Endothelial cell (in vitro differentiated cells): Measurements from ENCODE around the gene ARL14EPL. TPM values are rescaled to one million over a fixed set of nuclear protein-coding genes. Genes with fewer than 3 reads are reported as not detected.
"Not testable (repeated sequence)": the region's sequence is repeated elsewhere in the genome, so short reads cannot be mapped to it uniquely, and the experiment has no call there.

Experiments
- DNase-seq: peaks from one replicate; pipeline ENCODE4 v3.0.0; 2021; ENCODE audit warnings: low spot score
- H3K27ac Mint-ChIP-seq: one replicate; pipeline ENCODE4 v1.8.0; 2021; ENCODE audit warnings: mixed read lengths, inconsistent platforms; ENCODE audit not compliant: unreplicated experiment
- H3K27me3 Mint-ChIP-seq: one replicate; pipeline ENCODE4 v1.8.0; 2021; ENCODE audit warnings: mild to moderate bottlenecking, moderate library complexity, mixed read lengths, inconsistent platforms; ENCODE audit not compliant: unreplicated experiment
- H3K36me3 Mint-ChIP-seq: one replicate; pipeline ENCODE4 v1.8.0; 2021; ENCODE audit warnings: mild to moderate bottlenecking, low read depth, mixed read lengths, inconsistent platforms; ENCODE audit not compliant: unreplicated experiment
- H3K4me1 Mint-ChIP-seq: one replicate; pipeline ENCODE4 v1.8.0; 2021; ENCODE audit warnings: mild to moderate bottlenecking, mixed read lengths, inconsistent platforms; ENCODE audit not compliant: unreplicated experiment
- H3K4me3 Mint-ChIP-seq: one replicate; pipeline ENCODE4 v1.8.0; 2021; ENCODE audit warnings: mild to moderate bottlenecking, mixed read lengths, inconsistent platforms; ENCODE audit not compliant: unreplicated experiment
- H3K9me3 Mint-ChIP-seq: one replicate; pipeline ENCODE4 v1.8.0; 2021; ENCODE audit warnings: mixed read lengths, inconsistent platforms; ENCODE audit not compliant: unreplicated experiment
- CTCF ChIP-seq: fragments of 200-600 bp; sonication (generic); IDR thresholded peaks from one replicate; pipeline ENCODE4 v1.5.0; 2021; ENCODE audit warnings: antibody characterized with exemption; ENCODE audit not compliant: unreplicated experiment
- total RNA-seq: library from RNA; stranded (reverse); fragmentation: NEBNext Ultra II Directional; extraction: Animal tissue kit (Norgen Biotek cat#: 25700); gene quantifications from one replicate; pipeline ENCODE4 v1.2.1, GENCODE V29; 2021; ENCODE audit not compliant: unreplicated experiment

ARL14EPL gene
- total RNA-seq, 1 donor from 2014 or later, result not detected

DNA sequence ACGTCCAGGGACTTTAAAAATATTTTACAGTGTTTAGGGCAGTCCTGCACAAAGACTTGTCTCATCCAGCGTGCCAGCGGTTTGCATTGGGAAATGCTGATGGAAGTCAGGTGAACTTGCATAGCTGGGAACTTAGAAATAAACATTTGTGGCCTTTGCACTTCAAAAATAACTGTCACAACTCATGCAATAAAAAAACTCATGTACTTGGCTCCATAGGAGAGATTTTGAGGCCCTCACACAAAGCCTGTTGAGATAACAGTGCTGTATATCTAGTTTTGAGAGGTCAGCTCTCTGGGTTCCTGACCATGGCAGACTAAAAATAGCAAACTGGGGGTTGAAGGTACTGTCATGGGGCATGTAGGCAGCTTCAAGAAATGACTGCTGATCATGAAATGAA is 58.0 kb downstream of the ARL14EPL start:
- Mint-ChIP-seq H3K27me3 (peaks cover 3% of the 10 kb centered on the region), H3K36me3 (peaks cover 4% of the 10 kb centered on the region), H3K9me3 (no peaks in the 10 kb centered on the region), H3K27ac (no peak overlapping the region), H3K4me1 (peaks cover 7% of the 10 kb centered on the region), H3K4me3 (no peak overlapping the region)
- DNase-seq, result no peak
- TF ChIP-seq CTCF, result no peak

DNA sequence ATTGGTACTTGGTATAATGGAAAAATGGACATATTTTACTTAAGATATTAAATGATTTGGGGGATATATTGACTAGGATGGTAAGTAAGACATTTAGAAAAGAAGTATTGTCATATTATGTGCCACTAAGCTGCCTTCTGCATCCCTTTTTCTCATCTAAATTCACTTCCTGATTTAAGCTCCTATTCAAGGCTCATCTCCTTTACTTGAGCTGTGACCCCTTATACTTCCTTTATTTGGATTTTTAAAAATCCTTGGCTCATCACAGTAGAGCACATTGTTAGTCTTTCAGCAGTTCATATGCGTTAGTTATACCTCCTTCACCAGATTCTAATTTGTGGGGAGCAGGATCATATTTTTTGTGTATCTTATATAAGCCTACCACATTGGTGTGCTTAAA is 59.1 kb downstream of the ARL14EPL start:
- H3K9me3 Mint-ChIP-seq, result no peaks in the 10 kb centered on the region
- TF ChIP-seq CTCF, result no peak
- H3K36me3 Mint-ChIP-seq, result peaks cover 4% of the 10 kb centered on the region
- H3K4me1 Mint-ChIP-seq, result peaks cover 3% of the 10 kb centered on the region
- no peaks in the 10 kb centered on the region for H3K27me3 Mint-ChIP-seq
- no peak overlapping the region for H3K27ac Mint-ChIP-seq
- no peak for DNase-seq
- H3K4me3 Mint-ChIP-seq, result no peak overlapping the region

- H3K27me3 Mint-ChIP-seq, result no peaks in the 10 kb centered on the region
- H3K9me3 Mint-ChIP-seq, result no peaks in the 10 kb centered on the region
- H3K27ac Mint-ChIP-seq, result no peak overlapping the region
- DNase-seq, result no peak
- H3K36me3 Mint-ChIP-seq, result peaks cover 15% of the 10 kb centered on the region
- H3K4me3 Mint-ChIP-seq, result no peak overlapping the region
- no peaks in the 10 kb centered on the region for H3K4me1 Mint-ChIP-seq
- TF ChIP-seq CTCF, result no peak
Observed at GRCh38 chr5:116097301-116097700, 65.0 kb downstream of the ARL14EPL start.

- Mint-ChIP-seq H3K4me3 (no peak overlapping the region), H3K27ac (no peak overlapping the region), H3K4me1 (no peaks in the 10 kb centered on the region), H3K27me3 (peaks cover 4% of the 10 kb centered on the region), H3K36me3 (peaks cover 20% of the 10 kb centered on the region), H3K9me3 (no peaks in the 10 kb centered on the region)
- DNase-seq, result no peak
- no peak for TF ChIP-seq CTCF
Observed at GRCh38 chr5:116098998-116099397, 66.7 kb downstream of the ARL14EPL start.

DNA sequence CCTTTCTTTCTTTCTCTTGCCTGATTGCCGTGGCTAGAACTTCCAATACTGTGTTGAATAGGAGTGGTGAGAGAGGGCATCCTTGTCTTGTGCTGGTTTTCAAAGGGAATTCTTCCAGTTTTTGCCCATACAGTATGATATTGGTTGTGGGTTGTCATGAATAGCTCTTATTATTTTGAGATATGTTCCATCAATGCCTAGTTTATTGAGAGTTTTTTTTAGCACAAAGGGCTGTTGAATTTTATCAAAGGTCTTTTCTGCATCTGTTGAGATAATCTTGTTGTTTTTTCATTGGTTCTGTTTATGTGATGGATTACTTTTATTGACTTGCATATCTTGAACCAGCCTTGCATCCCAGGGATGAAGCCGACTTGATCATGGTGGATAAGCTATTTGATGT is 72.7 kb downstream of the ARL14EPL start:
- H3K4me3 Mint-ChIP-seq, DNase-seq, H3K4me1 Mint-ChIP-seq, H3K27ac Mint-ChIP-seq, H3K9me3 Mint-ChIP-seq, H3K27me3 Mint-ChIP-seq: not testable (repeated sequence)
- H3K36me3 Mint-ChIP-seq, result peaks cover 30% of the 10 kb centered on the region

Other genes with a start within 250 kb of the ARL14EPL start
- gene CDO1, start 215.8 kb upstream of the ARL14EPL start, total RNA-seq, result 2.9 TPM
- gene ATG12, start 190.9 kb upstream of the ARL14EPL start, total RNA-seq, result 50.8 TPM
- 118 TPM for gene AP3S1, start 190.5 kb upstream of the ARL14EPL start, total RNA-seq
- gene LVRN, start 70.0 kb upstream of the ARL14EPL start, total RNA-seq, result 1.3 TPM
- 27.8 TPM for gene COMMD10, start 52.6 kb downstream of the ARL14EPL start, total RNA-seq